ENCODE results near the gene DPYD. TPM values are rescaled to one million over a fixed set of nuclear protein-coding genes. Genes with fewer than 3 reads are reported as not detected.
A peak's percentile ranks its signal among the peaks of the same experiment; 100 is the strongest.

The DPYD gene
- 11.3 and 12.3 TPM in 2 replicates for total RNA-seq
- 10.0 TPM for polyA plus RNA-seq (2012)

- peak; percentile 91 for DNase-seq (ENCODE audit: low read depth)
Observed at GRCh38 chr1:97920832-97921571, at the start of gene DPYD. DPYD (minus strand) TSS chr1:97921034; CDS start chr1:97920922, 112 bp downstream.

DNA sequence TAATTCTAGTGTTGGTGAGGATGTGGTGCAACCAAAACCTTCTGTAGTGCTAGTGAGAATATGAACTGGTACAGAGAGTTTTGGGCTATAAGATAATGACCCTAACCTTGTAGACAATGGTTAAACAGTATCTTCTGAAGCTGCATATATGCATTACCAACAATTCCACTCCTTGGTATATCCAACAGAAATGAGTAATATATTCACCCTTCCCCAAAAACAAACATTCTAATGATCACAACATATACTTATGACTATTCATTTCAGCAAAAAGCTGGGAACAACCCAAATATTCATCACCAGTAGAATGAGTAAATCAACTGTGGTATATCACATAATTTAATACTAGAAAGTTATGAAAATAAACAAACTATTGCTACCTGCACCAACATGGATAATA, 39.6 kb upstream of the DPYD start:
- DNase-seq (ENCODE audit: low read depth) = no peak

DNA sequence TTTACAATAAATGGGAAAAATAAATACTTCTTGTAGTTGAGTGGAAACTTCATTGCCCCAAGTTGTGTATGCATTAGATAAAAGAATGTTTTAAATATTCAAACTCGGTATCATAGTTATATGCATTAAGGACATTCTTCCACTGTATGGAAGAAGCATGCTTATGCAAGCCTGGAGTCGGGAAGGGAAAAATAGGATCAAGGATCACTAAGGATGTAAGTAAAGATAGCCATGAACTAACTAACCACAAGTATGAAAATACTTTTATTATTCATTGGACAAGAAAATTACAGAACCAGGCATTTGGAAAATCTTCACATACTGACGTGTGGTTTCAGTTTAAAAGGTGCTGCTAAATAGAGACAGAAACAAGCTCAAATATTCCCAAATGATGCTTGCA, 26.9 kb upstream of the DPYD start:
- DNase-seq (ENCODE audit: low read depth) = no peak

DNA sequence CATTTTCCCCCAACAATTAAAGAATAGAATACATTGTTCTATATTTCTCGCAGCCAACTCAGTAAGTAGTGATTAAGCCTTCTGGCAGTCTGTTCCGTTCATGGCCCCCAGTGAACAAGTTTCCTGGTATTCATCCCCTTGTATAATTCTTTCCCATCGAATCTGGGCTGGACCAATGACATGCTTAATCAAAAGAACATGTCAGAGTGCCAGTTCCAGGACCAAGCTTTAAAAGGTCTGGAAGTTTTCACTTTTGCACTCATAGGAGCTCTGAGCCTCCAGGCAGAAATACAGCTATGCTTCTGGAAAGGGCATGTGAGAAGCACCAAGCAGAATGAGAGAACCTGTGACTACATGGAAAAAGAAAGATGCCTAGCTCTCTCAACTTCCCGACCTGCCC, 22.5 kb upstream of the DPYD start:
- peak; percentile 8 for DNase-seq (ENCODE audit: low read depth)

- DNase-seq (ENCODE audit: low read depth) = no peak
Observed at GRCh38 chr1:97942161-97943123, 21.6 kb upstream of the DPYD start.

DNA sequence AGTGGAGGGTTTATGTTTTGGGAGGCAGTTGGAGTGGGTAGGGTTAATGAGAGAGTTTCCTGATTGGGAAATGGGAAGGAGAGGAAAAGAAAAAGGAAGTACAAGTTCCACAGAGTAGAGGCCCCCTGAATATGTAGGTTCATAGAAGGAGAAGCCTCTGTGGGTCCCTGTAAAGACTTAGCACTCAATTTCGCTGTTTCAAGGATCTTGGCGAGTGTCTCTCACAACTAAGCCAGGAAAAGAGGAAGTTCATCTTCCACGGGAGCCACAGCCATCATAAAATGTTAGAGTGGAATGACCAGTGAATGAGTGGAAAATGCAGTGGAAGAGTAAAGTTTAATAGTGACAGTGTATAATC, 17.4 kb upstream of the DPYD start:
- no peak for DNase-seq (ENCODE audit: low read depth)

DNA sequence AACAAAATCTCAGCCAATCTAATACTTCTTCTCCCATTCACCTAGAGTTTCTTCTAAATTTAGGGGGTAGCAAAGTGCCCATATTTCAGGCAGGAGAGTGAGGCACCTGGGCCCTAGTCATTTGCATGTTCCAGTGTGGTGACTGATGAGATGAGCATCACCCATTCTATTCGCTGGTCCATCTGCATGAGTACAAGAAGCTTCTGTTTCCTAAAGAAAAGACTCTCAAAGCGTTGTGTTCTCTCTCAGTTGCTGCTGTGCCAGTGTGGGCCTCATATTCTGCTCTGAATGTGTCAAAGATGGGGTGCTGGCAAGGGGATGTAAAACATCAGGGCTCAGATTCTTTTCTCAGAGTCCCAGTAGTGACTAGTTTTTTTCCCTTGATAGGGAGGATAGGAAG, 16.1 kb upstream of the DPYD start:
- DNase-seq (ENCODE audit: low read depth) = no peak

- DNase-seq (ENCODE audit: low read depth) = no peak
Observed at GRCh38 chr1:97934491-97934890, 13.7 kb upstream of the DPYD start.

DNA sequence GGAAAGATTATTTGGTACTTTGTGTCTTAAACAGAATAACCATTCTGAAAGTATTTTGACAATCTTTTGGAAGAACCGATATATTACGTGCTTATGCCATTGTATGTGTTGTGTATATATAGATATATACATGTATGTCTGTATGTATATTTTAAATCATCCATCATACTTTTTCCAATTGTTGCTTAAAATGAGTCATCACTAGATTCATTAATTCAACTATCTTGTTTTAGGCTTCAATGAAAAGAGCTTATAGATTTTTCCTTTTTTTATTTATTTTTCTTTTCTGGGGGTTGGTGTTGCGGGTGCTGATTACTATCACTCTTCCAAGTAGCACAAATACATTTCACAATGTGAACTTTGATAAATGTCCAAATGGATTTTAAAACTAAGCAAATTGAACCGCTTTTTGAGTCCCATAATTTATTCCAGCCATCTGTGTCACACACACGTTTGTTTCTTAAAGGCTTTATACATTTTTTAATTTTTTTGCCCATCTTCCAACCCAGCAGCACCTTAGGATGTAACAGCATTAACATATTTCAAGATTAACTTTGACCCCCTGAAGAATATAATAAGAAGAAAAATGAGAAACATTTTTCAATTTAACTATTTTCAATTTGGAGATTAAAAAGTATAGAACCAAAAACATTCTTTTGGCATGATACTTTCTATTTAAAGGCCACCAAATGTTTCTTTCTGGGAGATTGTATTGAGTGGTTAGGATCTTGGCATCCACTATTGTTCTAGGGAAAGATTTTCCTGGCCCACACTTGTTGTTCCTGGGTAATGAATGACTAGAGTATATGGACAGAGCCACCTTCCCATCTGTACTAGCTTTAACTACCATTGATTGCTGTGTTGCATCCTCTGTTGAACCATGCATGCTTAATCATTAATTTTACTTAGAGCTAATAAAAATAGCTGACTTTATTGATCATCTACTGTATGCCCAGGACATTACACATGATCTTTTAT, 9.3 kb upstream of the DPYD start:
- DNase-seq (ENCODE audit: low read depth) = peak; percentile 29

GRCh38 chr1:97926017-97926708, 5.3 kb upstream of the DPYD start:
- no peak for DNase-seq (ENCODE audit: low read depth)

DNA sequence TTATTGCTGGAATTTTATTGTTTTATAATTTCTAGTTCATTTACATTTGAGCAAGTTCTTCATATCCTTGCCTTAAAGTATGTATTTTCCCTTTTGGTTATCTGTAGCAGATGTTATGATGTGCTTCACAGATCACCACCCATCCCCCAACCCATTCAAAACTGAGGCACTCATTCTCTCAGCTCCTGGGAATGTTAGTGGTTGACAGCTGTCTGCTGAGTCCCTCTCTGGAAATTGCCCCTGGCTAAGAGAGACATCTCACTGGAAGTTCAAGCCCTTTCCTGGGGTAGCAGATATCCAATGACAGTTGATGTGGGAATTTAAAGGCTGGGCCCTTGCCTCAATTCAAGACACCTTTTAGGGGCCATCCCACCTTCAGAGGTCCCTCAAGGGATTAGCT, 4.3 kb upstream of the DPYD start:
- peak; percentile 80 for DNase-seq (ENCODE audit: low read depth)

GRCh38 chr1:97923811-97924210, 3.0 kb upstream of the DPYD start:
- no peak for DNase-seq (ENCODE audit: low read depth)

DNA sequence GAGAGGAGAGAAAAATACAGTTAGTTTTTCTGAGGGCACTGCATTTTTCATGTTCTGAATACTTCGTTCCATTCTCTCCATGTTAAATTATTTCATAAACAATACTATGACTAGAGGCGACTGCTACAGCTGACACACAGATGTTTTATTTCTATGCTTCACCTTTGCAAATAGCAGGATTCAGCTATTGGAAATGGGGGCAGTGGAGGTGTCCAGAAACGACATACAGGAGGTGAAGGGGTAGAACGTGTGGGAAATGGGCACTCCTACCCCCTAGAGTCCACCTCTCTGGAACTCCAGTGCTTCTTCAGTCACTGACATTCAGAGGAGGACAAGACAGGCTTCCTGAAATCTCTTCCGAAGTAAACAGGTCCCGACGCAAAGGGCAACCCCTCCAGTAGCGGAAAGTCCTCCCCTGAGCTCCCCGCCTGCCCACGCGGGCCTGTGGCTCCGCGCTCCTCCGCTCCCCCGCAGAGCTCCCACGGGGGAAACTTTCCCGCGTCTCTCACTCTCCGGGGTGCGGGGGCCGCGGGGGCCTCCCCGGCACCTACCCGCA, 480 bp downstream of the DPYD start:
- DNase-seq (ENCODE audit: low read depth) = peak; percentile 58

DNA sequence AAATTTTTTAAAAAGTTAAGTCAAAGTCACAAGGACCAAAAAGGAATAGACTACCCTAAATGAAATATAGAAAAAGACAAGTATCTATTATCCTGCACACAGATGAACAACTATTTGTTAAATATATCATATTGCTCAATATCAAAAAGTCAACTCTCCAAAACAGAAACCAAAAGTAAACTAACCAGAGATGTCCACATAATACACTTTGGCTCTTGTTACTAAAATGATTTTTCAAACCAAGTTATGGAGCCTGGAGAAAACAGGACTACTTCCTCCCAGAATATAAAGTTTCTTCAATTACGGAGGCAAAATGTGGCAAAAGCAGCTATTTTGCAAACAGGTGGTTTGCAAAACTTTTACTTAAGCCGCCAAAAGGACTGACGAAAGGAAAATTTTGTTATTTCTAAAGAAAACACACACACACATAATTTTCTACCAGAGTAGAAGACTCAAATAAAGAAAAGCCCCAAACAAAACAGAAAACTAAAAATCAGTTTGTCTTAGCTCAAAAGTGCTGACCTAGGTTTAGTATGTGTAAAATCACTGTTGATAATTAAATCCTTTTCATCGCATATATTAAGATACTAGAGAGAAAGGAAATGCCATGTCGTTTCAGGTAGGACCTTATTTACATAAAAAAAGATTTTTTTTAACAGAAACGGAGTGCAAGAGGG, 1.1 kb downstream of the DPYD start:
- DNase-seq (ENCODE audit: low read depth) = no peak

GRCh38 chr1:97918961-97919360, 1.9 kb downstream of the DPYD start:
- DNase-seq (ENCODE audit: low read depth) = no peak

GRCh38 chr1:97913506-97914139, 7.2 kb downstream of the DPYD start:
- no peak for DNase-seq (ENCODE audit: low read depth)

GRCh38 chr1:97911266-97912215, 9.3 kb downstream of the DPYD start:
- DNase-seq (ENCODE audit: low read depth) = no peak

DNA sequence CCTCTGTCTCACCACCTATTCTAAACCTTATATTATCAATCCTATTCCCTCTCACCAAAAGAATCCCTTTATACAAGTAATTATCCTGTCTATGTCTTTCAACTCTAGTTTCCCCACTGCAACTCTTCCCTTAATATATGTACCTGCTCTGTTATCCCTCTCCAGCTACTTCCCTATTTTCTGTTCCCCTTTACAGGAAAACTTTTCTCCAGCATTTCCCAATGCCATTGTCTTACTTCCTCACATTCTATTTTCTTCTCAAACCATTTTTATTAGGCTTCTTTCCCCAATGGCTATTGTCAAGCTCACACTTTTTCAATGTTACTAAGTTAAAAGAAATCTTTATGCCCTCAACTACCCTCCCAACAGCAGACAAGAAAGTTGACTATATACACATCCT, 11.6 kb downstream of the DPYD start:
- no peak for DNase-seq (ENCODE audit: low read depth)

Data from myocyte (in vitro differentiated cells).